ENCODE measurements around the gene BABAM1. TPM values are rescaled to one million over a fixed set of nuclear protein-coding genes. Genes with fewer than 3 reads are reported as not detected.

BABAM1 gene
- total and polyA plus RNA-seq, 2 of the 4 experiments (the other 2 are of a cell fraction), result 95.1 to 101 TPM

GRCh38 chr19:17264641-17264979 lies 2.6 kb upstream of the BABAM1 start, which contains the start of gene USHBP1:
Gene USHBP1, minus strand, starts transcription at chr19:17264745. Its CDS starts 446 bp downstream, at chr19:17264299.
- ATAC-seq (ENCODE audit: low read depth), result no peak
- Histone ChIP-seq H3K36me3 (ENCODE audit: control insufficient read depth, insufficient read depth, low read length) (peaks cover 3% of the 10 kb centered on the region; the same call in 1 of the 2 replicates), H3K9me1 (ENCODE audit: insufficient read depth, low read length) (peaks cover 4% of the 10 kb centered on the region), H2BK5ac (ENCODE audit: low read depth, low read length, poor library complexity, severe bottlenecking) (no peak within 1 kb of the TSS), H2BK20ac (ENCODE audit: low read depth, low read length) (no peak within 1 kb of the TSS), H3K14ac (replicated peaks; ENCODE audit: low read depth, low read length) (no peak within 1 kb of the TSS), H3K9ac (ENCODE audit: low read depth, low read length) (no peak within 1 kb of the TSS), H3K18ac (ENCODE audit: low read depth, low read length) (no peak within 1 kb of the TSS), H2AK5ac (ENCODE audit: low read depth, low read length) (no peak within 1 kb of the TSS), H2BK15ac (ENCODE audit: low read depth, low read length) (no peak within 1 kb of the TSS), H4K20me1 (ENCODE audit: insufficient read depth, low read length) (0 out of 2 replicates have a peak, but pooled peaks cover 4% of the 10 kb centered on the region), H3K79me1 (ENCODE audit: low read depth in 1 of 2, low read length in 2 of 2) (peaks cover 0 to 18% of the 10 kb centered on the region in 2 experiments; a peak in 2 of 4 replicates), H2BK120ac (ENCODE audit: low read depth, low read length) (no peak within 1 kb of the TSS), H3K56ac (ENCODE audit: extremely low read depth, insufficient read depth, low read length) (no peak within 1 kb of the TSS), H3K4ac (ENCODE audit: low read depth, low read length) (no peak within 1 kb of the TSS), H3K4me2 (ENCODE audit: low read depth, low read length) (no peak within 1 kb of the TSS), H4K5ac (ENCODE audit: low read depth, low read length) (no peak within 1 kb of the TSS), H2AK9ac (replicated peaks; ENCODE audit: low read depth, low read length, poor library complexity) (peak within 1 kb of the TSS; percentile 1), H4K91ac (ENCODE audit: insufficient read depth, low read depth, low read length) (no peak within 1 kb of the TSS), H3K9me3 (ENCODE audit: control insufficient read depth, insufficient read depth, low read length) (peaks cover 3% of the 10 kb centered on the region), H3K23ac (ENCODE audit: low read depth, low read length) (no peak within 1 kb of the TSS), H3K27ac (ENCODE audit: insufficient read depth, low read length) (no peak within 1 kb of the TSS), H2AFZ (replicated peaks; ENCODE audit: low read length, poor library complexity) (no peak within 1 kb of the TSS), H3K27me3 (ENCODE audit: control insufficient read depth, insufficient read depth, low read length) (no peaks in the 10 kb centered on the region), H4K8ac (ENCODE audit: low read depth in 2 of 2, low read length in 2 of 2) (no peak within 1 kb of the TSS), H3K4me3 (ENCODE audit: insufficient read depth, low read depth, low read length) (no peak within 1 kb of the TSS), H3K4me1 (ENCODE audit: control insufficient read depth, insufficient read depth, low read length) (no peaks in the 10 kb centered on the region; the same call in 1 of the 2 replicates)
- TF ChIP-seq NFE2L2 (IDR thresholded peaks at IDR 0.05; ENCODE audit: low read depth, low read length) (no peak), CEBPB (IDR thresholded peaks at IDR 0.05; ENCODE audit: low read depth, low read length) (no peak), USF2 (IDR thresholded peaks at IDR 0.05; ENCODE audit: low read depth, low read length) (no peak), FOS (IDR thresholded peaks at IDR 0.05; ENCODE audit: low read depth, low read length) (no peak), RCOR1 (IDR thresholded peaks at IDR 0.05; ENCODE audit: insufficient replicate concordance, low read length) (no peak), MAZ (IDR thresholded peaks at IDR 0.05; ENCODE audit: borderline replicate concordance, low read depth, low read length) (no peak), SMC3 (IDR thresholded peaks at IDR 0.05; ENCODE audit: low read depth, low read length) (no peak), BHLHE40 (IDR thresholded peaks at IDR 0.05; ENCODE audit: low read depth, low read length) (no peak), CTCF (conservative IDR thresholded peaks at IDR 0.05; ENCODE audit: low read depth, low read length) (no peak), ELK1 (IDR thresholded peaks at IDR 0.05; ENCODE audit: borderline replicate concordance, low read depth, low read length) (no peak), POLR2A (IDR thresholded peaks at IDR 0.05; ENCODE audit: low read depth, low read length) (no peak), MAFK (IDR thresholded peaks at IDR 0.05; ENCODE audit: low read depth, low read length) (no peak), CHD1 (IDR thresholded peaks at IDR 0.05; ENCODE audit: low read depth, low read length) (no peak), MXI1 (IDR thresholded peaks at IDR 0.05; ENCODE audit: borderline replicate concordance, low read depth, low read length) (no peak), RAD21 (IDR thresholded peaks at IDR 0.05; ENCODE audit: low read length) (no peak), RFX5 (IDR thresholded peaks at IDR 0.05; ENCODE audit: low read depth, low read length) (no peak)
- DNase-seq, result no peak
- BruUV-seq (replicated peaks), result no TSS peak
- intact Hi-C loops (cut with micrococcal nuclease) (no loop called here), in situ Hi-C loops (cut with MboI; ENCODE audit: low sequenced_read_pairs) (no loop called here), dilution Hi-C loops (cut with HindIII; ENCODE audit: low sequenced_read_pairs, unreplicated experiment) (no loop called here)
- WGBS, 2 experiments (ENCODE audit: extremely low coverage in 2 of 2, insufficient read length in 1 of 2), result 50% methylated on average over 2 of the region's 5 CpGs; no CpG with 5 or more reads in 1 of the 2 experiments
- ChIA-PET CTCF (no interaction called here), POLR2A (ENCODE audit: unreplicated experiment) (no interaction called here)
